Measurements from ENCODE around the gene KL. TPM values are rescaled to one million over a fixed set of nuclear protein-coding genes. Genes with fewer than 3 reads are reported as not detected.

Gene KL
- polyA plus RNA-seq (ENCODE audit: insufficient read length in 4 of 4): 10 to 100 TPM; 38.9 to 57.1 (median 50.0) TPM

DNA sequence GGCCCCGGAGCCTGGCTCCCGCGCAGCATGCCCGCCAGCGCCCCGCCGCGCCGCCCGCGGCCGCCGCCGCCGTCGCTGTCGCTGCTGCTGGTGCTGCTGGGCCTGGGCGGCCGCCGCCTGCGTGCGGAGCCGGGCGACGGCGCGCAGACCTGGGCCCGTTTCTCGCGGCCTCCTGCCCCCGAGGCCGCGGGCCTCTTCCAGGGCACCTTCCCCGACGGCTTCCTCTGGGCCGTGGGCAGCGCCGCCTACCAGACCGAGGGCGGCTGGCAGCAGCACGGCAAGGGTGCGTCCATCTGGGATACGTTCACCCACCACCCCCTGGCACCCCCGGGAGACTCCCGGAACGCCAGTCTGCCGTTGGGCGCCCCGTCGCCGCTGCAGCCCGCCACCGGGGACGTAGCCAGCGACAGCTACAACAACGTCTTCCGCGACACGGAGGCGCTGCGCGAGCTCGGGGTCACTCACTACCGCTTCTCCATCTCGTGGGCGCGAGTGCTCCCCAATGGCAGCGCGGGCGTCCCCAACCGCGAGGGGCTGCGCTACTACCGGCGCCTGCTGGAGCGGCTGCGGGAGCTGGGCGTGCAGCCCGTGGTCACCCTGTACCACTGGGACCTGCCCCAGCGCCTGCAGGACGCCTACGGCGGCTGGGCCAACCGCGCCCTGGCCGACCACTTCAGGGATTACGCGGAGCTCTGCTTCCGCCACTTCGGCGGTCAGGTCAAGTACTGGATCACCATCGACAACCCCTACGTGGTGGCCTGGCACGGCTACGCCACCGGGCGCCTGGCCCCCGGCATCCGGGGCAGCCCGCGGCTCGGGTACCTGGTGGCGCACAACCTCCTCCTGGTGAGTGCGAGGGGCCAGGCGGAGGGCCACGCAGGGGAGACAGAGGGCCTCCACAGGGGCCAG, at the start of gene KL:
TSS of gene KL (plus strand) at position 10 of the 909 bp plus-strand sequence. CDS start at position 28, 18 bp downstream.
- DNase-seq (ENCODE audit: low read depth in 4 of 4, low spot score in 2 of 4): no peak

DNA sequence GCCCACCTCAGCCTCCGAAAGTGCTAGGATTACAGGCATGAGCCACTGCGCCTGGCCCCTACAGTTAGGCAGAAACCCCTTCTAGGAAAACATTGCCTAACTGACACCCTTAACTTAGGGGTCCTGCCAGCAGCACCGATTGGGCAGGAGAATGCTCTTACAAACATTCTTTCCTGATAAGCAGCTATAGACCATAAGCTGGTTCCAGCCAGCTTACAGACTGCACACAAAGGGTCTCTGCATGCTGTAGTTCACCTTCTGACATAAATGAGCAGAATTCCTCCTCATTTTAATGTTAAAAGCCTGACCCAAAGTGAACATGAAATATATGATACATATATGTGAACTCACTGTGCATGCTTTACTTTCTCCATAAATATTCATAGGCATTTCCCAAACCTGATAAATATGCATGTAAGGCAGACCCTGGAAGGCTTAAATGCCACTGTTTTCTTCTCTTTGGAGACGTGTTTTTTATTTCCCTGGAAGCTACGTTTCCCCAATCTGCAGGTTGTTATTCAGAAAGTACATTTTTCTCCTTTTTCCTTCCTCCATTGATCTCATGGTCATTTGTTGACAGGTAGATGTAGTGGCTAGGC, 48.5 kb upstream of the KL start:
- DNase-seq (ENCODE audit: low read depth in 4 of 4, low spot score in 2 of 4): no peak

DNA sequence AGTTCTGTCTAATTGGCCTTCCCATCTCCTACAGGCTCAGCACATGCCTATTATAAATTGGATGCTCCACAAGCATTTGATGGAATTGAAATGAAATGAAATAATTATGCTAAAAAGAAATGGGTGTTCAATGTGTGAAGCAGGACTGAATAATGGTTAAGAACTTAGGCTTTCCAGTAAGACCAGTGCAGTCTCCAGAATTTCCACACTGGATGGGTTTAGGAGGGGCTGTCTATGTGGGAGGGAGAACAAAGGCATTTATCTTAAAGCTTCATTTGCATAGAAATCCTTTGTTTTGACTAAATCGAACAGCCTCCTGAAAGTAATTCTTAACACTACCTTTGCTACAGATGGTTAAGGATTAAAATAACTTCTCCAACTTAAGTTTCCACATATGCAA, 47.9 kb upstream of the KL start:
- no peak for DNase-seq (ENCODE audit: low read depth in 4 of 4, low spot score in 2 of 4)

DNA sequence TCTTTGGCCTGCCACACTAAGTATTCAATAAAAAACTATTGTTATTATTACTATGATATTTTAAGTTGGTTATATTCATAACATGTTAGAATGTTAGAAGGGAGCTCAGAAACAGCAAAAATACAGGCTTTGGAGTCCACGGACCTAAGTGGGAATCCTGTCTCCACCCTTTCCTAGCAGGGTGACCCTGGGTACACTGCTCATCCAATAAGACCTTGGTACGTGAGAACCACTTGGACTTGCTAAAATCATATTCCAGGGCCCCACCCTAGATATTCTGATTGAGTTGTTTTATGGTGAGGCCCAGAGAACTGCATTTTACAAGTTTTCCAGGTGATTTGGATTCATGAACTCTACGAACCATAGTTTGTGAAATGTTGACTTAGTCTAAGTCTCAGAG, 47.4 kb upstream of the KL start:
- no peak for DNase-seq (ENCODE audit: low read depth in 4 of 4, low spot score in 2 of 4)

DNA sequence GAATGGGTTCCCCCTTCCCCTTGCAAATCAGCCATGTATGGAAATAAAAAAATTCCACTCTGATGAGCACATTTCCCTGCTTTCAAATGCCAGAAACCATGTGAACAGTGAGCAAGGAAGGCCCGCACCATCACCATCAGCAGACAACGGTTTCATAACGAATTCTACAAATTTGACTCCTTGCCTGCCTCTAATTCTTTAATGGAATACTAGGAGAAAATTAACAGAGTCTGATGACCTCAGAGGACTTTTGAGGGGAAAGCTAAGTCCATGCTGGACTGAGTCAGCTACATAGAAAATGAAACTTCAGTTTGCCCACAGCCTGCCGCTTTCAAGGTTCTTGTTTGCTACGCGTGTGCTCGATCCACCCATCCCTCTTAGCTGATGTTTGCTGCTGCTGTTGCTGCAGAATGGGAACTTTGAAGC, 46.7 kb upstream of the KL start:
- no peak for DNase-seq (ENCODE audit: low read depth in 4 of 4, low spot score in 2 of 4)

DNA sequence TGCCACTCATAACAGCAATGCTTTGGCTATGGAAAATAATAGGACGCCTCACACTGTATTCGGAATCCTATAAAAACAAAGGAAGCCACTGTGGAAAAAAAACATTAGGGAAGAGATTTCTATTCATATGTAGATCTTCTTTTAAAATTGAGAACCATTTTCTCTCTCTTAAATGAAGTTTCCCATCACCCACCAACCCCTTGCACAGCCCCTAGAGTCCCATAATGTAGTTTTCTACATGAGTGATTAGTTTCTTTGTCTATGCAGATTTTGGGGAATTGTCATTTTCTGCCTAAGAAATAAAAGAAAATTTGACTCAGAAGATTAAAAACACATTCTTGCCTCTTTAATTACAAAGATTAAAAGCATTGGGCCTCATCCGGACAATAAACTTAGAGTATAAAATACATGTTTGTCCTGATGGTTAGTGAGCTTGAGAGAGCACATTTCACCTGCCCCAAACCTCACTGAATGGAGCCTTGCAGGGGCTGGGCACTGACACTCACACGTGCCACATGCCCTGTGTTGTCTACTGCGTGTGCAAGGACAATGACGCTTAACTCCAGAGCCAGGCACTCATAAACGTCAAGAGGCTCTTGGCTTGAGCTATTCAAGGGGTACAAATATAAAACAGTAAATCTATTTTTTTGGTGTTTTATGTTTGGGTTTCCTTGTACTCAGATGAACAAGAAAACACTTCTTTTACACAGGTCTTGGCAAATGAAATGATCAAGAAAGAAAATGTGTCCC, 40.0 kb upstream of the KL start:
- DNase-seq (ENCODE audit: low read depth in 4 of 4, low spot score in 2 of 4): no peak

DNA sequence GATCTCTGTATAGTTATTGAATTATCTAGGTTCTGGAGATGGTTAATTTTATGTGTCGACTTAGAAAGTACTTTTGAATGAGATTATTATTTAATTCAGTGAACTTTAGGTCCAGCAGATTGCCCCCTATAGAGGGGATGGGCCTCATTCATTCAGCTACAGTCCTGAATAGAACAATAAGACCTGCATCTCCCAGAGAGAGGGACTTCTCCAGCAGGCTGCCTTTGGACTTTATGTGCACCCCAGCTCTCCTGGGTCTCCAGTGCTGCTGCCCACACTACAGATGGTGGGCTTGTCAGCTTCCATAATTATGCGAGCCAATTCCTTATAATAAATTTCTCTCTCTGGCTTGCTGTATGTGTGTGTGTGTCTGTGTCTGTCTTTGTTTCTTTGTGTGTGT, 39.3 kb upstream of the KL start:
- DNase-seq (ENCODE audit: low read depth in 4 of 4, low spot score in 2 of 4): no peak

DNA sequence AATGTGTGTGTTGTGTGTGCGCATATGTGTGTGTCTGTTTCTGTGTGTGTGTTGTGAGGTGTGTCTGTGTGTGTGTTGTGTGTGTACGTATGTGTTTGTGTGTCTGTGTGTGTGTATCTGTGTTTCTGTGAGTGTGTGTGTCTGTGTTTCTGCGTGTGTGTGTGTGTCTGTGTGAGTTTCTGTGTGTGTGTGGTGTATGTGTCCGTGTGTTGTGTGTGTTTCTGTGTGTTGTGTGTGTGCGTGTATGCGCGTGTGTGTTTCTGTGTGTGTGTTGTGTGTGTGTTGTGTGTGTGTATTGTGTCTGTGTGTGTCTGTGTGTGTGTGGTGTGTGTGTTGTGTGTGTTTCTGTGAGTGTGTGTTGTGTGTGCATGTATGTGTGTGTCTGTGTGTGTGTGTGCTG, 38.9 kb upstream of the KL start:
- DNase-seq (ENCODE audit: low read depth in 4 of 4, low spot score in 2 of 4): no peak

DNA sequence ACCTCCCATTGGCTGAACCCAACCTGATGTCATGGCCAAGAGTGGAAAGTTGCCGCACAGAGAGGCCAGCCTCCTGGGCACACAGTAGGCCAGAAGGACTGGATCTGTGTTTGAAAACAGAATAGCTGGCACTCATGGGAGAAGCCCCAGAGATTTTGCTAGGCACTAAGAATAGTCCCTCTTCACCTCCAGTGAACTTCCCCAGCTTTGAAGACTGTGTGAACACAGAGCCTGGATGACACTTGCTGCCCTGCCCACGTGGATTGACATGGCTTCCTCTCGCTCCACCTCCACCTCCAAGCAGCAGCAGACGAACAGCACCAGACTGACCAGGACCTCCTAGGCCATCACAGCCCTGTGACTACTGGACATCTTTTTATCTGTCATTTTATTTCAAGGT, 37.9 kb upstream of the KL start:
- DNase-seq (ENCODE audit: low read depth in 4 of 4, low spot score in 2 of 4): no peak

DNA sequence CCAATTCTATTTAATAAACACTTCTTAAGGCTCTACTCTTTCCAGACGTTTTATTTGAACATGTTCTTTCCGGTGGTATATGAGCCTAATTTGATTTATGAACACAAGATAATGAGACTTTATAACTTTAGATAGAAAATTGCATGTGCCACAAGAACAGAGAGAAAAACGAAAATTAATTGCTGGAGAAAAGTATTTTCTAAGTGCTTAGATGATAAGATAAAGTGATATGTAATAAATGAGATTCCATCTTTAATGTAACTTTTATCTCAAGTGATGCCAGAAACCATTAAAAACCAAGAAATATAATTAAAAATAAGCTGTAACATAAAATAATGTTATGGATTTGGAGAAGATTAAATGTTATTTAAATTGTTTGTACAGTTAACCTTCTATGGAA, 33.2 kb upstream of the KL start:
- no peak for DNase-seq (ENCODE audit: low read depth in 4 of 4, low spot score in 2 of 4)

DNA sequence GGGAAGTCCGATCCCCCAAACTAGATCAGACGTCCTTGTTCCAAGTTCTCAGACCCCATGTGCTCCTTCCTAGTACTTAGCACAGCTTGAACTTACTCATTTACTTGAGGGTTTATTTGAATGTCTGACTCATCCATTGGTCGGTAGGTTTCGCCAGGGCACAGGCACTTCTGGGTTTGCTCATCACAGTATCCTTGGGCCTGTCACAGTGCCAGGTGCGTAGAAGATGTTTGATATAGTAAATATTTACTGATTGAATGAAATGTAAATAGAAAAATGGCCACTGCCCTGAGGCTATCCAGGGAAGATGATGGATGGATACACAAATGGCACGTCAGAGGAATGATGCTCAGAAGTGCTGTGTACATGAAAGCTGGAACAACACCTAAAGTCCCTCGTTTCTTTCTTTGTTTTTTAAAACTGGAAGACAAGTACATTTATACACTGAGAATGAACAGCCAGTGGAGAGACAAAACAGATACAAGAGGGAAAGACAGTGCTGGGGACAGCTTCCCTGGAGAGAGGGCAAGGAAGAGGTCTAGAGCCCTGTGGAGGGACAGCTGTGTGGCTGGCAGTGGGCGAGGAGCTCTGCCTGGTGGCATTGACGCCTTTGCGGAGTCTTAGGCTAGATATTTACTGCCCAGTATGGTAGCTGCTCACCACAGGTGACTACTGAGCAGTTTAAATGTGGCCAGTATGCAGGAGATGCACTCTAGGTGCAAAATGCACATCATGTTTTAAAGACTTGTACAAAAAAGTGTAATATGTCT, 31.2 kb upstream of the KL start:
- no peak for DNase-seq (ENCODE audit: low read depth in 4 of 4, low spot score in 2 of 4)

DNA sequence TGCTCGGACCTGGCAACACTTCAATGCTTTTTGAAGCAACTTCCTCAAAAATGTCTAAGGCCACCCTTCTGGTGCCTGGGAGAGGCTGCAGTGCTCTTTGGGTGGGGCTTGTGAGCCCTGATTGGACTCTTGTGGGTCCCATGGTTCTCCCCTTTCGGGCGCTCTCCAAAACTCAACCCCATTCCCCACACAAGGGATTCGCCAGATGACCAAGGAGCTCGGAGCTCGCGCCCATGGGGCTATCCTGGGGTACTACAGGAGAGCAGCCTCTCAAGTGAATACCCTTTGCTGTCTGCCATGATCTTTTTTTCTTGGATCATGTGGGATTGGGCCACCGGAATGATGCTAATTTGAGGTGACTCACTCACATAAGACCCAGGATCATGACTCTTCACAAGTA, 29.7 kb upstream of the KL start:
- DNase-seq (ENCODE audit: low read depth in 4 of 4, low spot score in 2 of 4): no peak

DNA sequence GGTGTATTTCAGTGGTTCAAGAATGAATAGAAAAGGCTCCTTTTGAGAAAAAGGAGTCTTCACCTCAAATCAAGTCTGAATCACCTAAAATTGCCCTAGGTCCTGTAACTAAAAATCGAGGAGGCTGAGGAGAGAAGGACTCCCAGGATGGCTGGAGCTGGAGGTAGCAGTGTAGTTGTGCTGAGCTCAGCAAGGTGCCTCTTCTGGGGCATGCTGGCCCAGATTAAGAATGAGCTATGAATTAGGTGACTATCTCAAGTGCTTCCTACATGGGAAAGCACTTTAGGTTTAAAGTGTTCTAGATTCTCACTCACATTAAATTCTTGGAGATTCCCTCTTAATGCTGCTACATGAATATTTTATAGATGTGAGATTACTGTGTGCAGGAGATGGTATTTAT, 28.8 kb upstream of the KL start:
- no peak for DNase-seq (ENCODE audit: low read depth in 4 of 4, low spot score in 2 of 4)

DNA sequence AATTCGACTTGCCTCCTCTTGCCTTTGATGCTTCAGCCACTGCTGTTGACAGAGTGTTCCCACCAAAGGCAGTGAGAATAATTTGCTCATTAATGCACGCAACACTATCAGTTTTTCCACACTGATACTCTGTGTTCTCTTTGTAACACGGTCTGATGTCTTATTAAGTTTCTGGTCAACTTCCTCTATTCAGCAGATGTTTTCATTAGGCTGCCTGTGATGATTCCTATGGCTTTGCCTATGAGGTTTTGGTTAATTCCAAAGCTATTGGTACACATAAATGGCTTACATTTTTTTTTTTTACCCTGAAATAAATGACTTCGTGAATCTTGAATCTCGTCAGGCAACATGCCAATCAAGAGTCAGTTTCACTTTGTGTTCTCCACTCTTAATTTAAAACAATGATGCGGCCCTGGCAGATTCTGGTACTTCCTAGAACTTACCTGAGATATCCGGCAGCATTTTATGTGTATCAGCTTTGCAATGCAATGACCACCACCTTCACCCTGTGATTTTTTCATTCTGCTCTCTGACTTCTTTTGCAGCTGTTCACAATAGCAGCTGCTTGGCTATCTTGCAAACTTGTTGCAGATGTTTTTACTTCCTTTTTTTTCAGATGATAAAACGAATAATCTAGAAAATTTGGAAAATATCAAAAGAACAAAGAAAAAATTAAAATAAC, 27.5 kb upstream of the KL start:
- DNase-seq (ENCODE audit: low read depth in 4 of 4, low spot score in 2 of 4): no peak

DNA sequence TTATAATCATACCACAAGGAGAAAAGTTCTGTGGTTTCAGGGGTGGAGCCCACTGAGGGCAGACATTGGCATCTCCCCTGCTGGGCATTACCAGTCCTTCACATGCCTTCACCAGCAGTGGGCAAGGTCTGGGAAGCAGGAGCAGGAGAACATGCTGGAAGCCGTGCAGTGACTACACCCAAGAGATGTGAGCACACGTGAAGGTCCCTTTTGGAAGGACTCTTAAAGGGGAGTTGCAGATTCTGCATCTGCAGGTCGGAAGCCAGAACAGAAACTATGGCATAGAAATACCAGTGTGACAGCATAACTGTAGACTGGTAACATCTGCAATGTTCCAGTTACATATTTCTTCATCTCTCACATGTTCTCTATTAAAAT, 26.9 kb upstream of the KL start:
- no peak for DNase-seq (ENCODE audit: low read depth in 4 of 4, low spot score in 2 of 4)

DNA sequence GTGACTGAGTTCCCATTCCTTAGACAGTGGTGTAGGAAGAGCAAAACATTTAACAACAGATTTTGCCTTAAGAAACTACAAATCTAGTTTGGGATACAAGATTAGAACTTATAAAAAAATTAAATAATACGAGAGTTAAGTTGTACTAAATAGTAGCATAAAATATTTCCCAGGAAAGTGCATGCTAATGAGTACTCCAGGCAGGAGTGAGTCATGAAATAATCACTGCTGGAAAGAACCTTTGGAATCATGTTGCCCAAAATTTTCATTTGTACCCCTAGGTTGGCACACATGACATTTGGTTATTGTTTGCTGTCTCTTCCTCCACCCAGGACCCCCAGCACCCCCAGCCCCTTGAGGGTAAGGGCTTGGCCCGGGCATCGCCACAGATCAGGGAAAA, 26.3 kb upstream of the KL start:
- DNase-seq (ENCODE audit: low read depth in 4 of 4, low spot score in 2 of 4): no peak

DNA sequence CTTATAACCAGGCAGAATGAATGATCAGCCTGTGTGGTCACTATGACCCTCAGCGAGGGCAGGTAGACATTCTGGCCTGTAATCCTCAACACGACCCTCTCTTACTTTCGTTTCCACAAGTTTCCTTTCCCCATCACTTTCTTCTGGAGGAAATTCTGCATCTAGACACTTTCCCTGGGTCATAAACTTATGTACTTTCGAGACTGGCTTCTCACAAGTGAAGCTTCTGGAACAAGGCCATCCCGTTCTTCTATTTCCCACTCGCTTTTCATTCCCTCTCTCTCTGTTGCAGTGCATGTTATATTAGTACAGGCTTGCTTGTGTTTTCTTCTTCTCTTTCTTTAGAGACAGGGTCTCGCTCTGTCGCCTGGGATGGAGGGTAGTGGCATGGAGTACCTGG, 23.1 kb upstream of the KL start:
- DNase-seq (ENCODE audit: low read depth in 4 of 4, low spot score in 2 of 4): no peak

DNA sequence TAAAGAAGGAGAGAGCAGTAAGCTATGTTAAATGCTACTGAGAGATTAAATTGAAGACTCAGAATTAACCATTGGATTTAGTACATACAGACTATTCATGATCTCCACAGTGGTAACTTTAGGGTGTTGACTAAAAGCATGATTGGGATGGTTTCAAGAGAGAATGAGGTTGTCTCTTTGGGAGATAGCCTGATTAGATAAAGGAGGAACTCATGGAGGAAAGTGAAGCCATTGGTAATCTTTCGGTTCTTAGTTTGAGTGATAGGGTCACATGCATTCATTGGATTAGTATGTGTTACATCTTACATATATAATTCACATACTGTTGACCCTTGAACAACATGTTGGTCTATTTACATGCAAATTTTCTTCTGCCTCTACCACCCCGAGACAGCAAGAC, 18.8 kb upstream of the KL start:
- no peak for DNase-seq (ENCODE audit: low read depth in 4 of 4, low spot score in 2 of 4)

DNA sequence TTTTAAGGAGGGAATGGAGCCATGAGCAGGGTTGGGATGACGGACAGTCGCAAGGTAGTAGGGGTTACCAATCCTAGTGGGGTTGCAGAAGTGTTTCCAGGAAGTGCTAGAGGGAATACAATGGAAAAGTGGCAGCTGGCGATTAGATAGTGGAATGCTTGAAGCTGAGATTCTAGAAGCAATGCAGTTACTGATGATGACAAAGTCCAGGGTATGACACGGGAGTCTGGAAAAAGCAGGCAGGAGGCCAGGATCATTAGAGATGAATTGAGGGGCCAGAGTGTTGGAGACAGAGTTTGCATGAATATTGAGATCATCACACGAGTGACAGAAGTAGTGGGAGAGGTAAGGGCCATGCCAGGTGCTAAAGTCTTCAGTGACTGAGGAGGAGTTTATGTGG, 17.3 kb upstream of the KL start:
- no peak for DNase-seq (ENCODE audit: low read depth in 4 of 4, low spot score in 2 of 4)

DNA sequence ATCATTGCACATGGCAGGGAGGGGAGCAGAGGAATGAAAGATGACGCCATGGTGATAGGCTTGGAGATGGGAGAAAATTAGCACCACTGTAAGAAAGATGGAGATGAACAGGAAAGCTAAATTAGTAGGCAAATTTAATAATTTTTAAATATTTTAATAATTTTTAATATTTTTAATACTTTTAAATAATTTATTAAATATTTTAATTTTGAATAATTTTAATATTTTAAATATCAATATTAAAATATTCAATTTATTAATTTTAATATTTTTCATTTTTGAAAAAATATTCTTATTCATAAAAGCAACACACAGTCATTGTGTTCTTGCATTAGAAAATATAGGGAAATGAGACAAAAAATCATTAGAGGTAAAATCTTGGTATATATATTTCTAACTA, 15.9 kb upstream of the KL start:
- no peak for DNase-seq (ENCODE audit: low read depth in 4 of 4, low spot score in 2 of 4)

Measured in left renal cortex interstitium (tissue), 4 donors.